Medulla oblongata (tissue), 1 donor: ENCODE results near the gene KRR1.

Source experiments
- DNase-seq: peaks from one replicate; pipeline ENCODE4 v3.0.0-alpha.2; 2015; ENCODE audit errors: extremely low spot score

Gene KRR1

GRCh38 chr12:75511116-75512048, at the start of gene KRR1:
Gene KRR1, minus strand, starts transcription at chr12:75511609. Its CDS starts 12 bp downstream, at chr12:75511597.
- peak; percentile 99 for DNase-seq

GRCh38 chr12:75560167-75560566, 48.8 kb upstream of the KRR1 start:
- peak; percentile 67 for DNase-seq

GRCh38 chr12:75558287-75558686, 46.9 kb upstream of the KRR1 start:
- no peak for DNase-seq

GRCh38 chr12:75556311-75556899, 45.0 kb upstream of the KRR1 start:
- DNase-seq: no peak

- no peak for DNase-seq
These were observed 43.1 kb upstream of the KRR1 start for GRCh38 chr12:75554556-75554880.

GRCh38 chr12:75553836-75554555, 42.6 kb upstream of the KRR1 start:
- DNase-seq: no peak

- no peak for DNase-seq
These were observed 42.0 kb upstream of the KRR1 start for GRCh38 chr12:75553398-75553797.

GRCh38 chr12:75551477-75551876, 40.1 kb upstream of the KRR1 start:
- DNase-seq: no peak

GRCh38 chr12:75550401-75551240, 39.2 kb upstream of the KRR1 start:
- DNase-seq: no peak

GRCh38 chr12:75549989-75550388, 38.6 kb upstream of the KRR1 start:
- DNase-seq: no peak

- no peak for DNase-seq
These were observed 37.5 kb upstream of the KRR1 start for GRCh38 chr12:75548879-75549278.

GRCh38 chr12:75545636-75546035, 34.2 kb upstream of the KRR1 start:
- no peak for DNase-seq

- DNase-seq: no peak
These were observed 32.1 kb upstream of the KRR1 start for GRCh38 chr12:75543529-75543928.

GRCh38 chr12:75542942-75543341, 31.5 kb upstream of the KRR1 start:
- DNase-seq: no peak

GRCh38 chr12:75539889-75540288, 28.5 kb upstream of the KRR1 start:
- no peak for DNase-seq

GRCh38 chr12:75533239-75533638, 21.8 kb upstream of the KRR1 start:
- DNase-seq: no peak

GRCh38 chr12:75529826-75530225, 18.4 kb upstream of the KRR1 start:
- DNase-seq: no peak

GRCh38 chr12:75529316-75529715, 17.9 kb upstream of the KRR1 start:
- DNase-seq: no peak

- no peak for DNase-seq
These were observed 17.3 kb upstream of the KRR1 start for GRCh38 chr12:75528692-75529091.

GRCh38 chr12:75528272-75528671, 16.9 kb upstream of the KRR1 start:
- DNase-seq: no peak

GRCh38 chr12:75526655-75527511, 15.5 kb upstream of the KRR1 start:
- peak; percentile 73 for DNase-seq
